Activated B cell treated with CpG ODN at 0.5 μM for 24 hours (primary cell): ENCODE results near the gene PRKX. TPM values are rescaled to one million over a fixed set of nuclear protein-coding genes. Genes with fewer than 3 reads are reported as not detected.
"Not testable (repeated sequence)": the region's sequence is repeated elsewhere in the genome, so short reads cannot be mapped to it uniquely, and the experiment has no call there.

Source experiments
- ATAC-seq: fragments of 200-7000 bp; cut with Tn5 transposase; one replicate; pipeline ENCODE4 v1.10.0; 2021; ENCODE audit warnings: low read depth, mild to moderate bottlenecking, moderate library complexity
- CTCF ChIA-PET: fragments of 350-600 bp; sonication (Branson Sonifier 250); formaldehyde crosslinking; loops from one replicate; lab custom pipeline; 2021; ENCODE audit warnings: antibody characterized with exemption; lab: Charles Lee
- POLR2A ChIA-PET: fragments of 350-600 bp; sonication (Branson Sonifier 250); formaldehyde crosslinking; loops from one replicate; lab custom pipeline; 2021; ENCODE audit warnings: antibody characterized with exemption; lab: Charles Lee
- DNase-seq: peaks from one replicate; pipeline ENCODE4 v3.0.0; 2022
- H3K27ac Mint-ChIP-seq: one replicate; pipeline ENCODE4 v1.8.0; 2020; ENCODE audit warnings: mixed read lengths
- H3K27me3 Mint-ChIP-seq: one replicate; pipeline ENCODE4 v1.8.0; 2021; ENCODE audit warnings: mixed read lengths
- H3K36me3 Mint-ChIP-seq: one replicate; pipeline ENCODE4 v1.8.0; 2021; ENCODE audit warnings: low read depth, mixed read lengths
- H3K4me1 Mint-ChIP-seq: one replicate; pipeline ENCODE4 v1.8.0; 2021; ENCODE audit warnings: mixed read lengths
- H3K4me3 Mint-ChIP-seq: one replicate; pipeline ENCODE4 v1.8.0; 2020; ENCODE audit warnings: mild to moderate bottlenecking, mixed read lengths
- H3K9me3 Mint-ChIP-seq: one replicate; pipeline ENCODE4 v1.8.0; 2020; ENCODE audit warnings: mixed read lengths
- CTCF ChIP-seq: fragments of 200-600 bp; IDR thresholded peaks from one replicate; pipeline ENCODE4 v1.8.0; 2022; ENCODE audit warnings: antibody characterized with exemption, mild to moderate bottlenecking
- intact Hi-C: fragments of 100-400 bp; cut with micrococcal nuclease; formaldehyde crosslinking; loops from one replicate; pipeline ENCODE4 v1.15.1; 2024
- total RNA-seq: library from RNA; stranded (reverse); gene quantifications from 2 replicates; pipeline ENCODE4 v1.2.3, GENCODE V29; 2022

PRKX gene
- total RNA-seq, 1 donor from 2014 or later: 23.9 TPM

GRCh38 chrX:3738509-3738908 lies 25.1 kb upstream of the PRKX start:
- Mint-ChIP-seq H3K4me3 (no peak overlapping the region), H3K4me1 (no peaks in the 10 kb centered on the region), H3K36me3 (no peaks in the 10 kb centered on the region), H3K27ac (no peak overlapping the region), H3K9me3 (peaks cover 6% of the 10 kb centered on the region), H3K27me3 (peaks cover 5% of the 10 kb centered on the region)
- ATAC-seq: no peak
- TF ChIP-seq CTCF: no peak
- intact Hi-C loops: no loop called here
- POLR2A ChIA-PET: interaction anchor here (0.7 kb wide), 1 partner anchor 43 kb away, joined by 3 read pairs; no protein-coding TSS in a partner anchor
- CTCF ChIA-PET: no interaction called here
- no peak for DNase-seq

DNA sequence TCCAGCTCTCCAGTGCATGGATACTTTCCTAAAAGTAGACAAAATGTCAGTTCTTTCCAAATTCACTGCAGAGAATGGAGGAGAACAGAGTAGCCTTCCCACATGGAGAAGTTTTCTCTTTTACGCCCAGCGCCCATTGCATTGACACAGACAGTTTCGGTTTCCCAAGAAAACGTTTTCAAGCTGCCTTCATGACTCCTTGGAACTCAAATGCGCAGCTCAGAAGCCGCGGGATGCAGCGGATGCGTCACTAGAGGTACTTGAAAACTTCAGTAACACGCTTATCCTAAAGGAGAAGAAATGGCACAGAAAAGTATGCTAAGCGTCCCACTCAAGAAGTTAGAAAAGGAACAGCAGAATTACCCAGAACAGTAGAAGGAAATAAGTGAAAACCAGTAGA lies 23.1 kb upstream of the PRKX start:
- POLR2A ChIA-PET, DNase-seq, H3K4me1 Mint-ChIP-seq, H3K36me3 Mint-ChIP-seq, H3K9me3 Mint-ChIP-seq, H3K27ac Mint-ChIP-seq, ATAC-seq, intact Hi-C loops, H3K4me3 Mint-ChIP-seq, CTCF ChIA-PET, H3K27me3 Mint-ChIP-seq: not testable (repeated sequence)

- H3K27me3 Mint-ChIP-seq, H3K27ac Mint-ChIP-seq, H3K36me3 Mint-ChIP-seq, POLR2A ChIA-PET, H3K9me3 Mint-ChIP-seq, H3K4me3 Mint-ChIP-seq, H3K4me1 Mint-ChIP-seq, intact Hi-C loops, DNase-seq, CTCF ChIA-PET, ATAC-seq: not testable (repeated sequence)
Observed at GRCh38 chrX:3735891-3736290, 22.4 kb upstream of the PRKX start.

- H3K27ac Mint-ChIP-seq, H3K27me3 Mint-ChIP-seq, POLR2A ChIA-PET, H3K9me3 Mint-ChIP-seq, H3K4me1 Mint-ChIP-seq, DNase-seq, ATAC-seq, intact Hi-C loops, H3K36me3 Mint-ChIP-seq, CTCF ChIA-PET, H3K4me3 Mint-ChIP-seq: not testable (repeated sequence)
Observed at GRCh38 chrX:3734456-3734855, 21.0 kb upstream of the PRKX start.

DNA sequence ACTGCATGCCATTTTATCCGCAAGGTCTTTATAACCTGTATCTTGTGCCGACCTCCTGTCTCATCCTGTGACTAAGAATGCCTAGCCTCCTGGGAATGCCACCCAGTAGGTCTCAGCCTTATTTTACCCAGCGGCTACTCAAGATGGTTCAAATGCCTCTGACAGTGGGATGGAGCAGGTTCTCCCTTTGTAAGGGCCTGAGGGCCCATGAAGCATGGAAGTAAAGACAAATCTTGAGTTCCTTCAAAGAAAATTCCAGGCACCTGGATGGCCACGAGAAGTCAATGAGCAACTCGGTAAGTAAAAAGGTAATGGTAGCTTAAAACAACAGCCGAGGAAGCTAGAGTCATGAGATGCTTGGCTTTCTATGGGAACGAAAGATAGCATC lies 19.6 kb upstream of the PRKX start:
- ATAC-seq: no peak
- Mint-ChIP-seq H3K4me1 (no peaks in the 10 kb centered on the region), H3K4me3 (no peak overlapping the region), H3K27me3 (peaks cover 5% of the 10 kb centered on the region), H3K27ac (no peak overlapping the region), H3K36me3 (no peaks in the 10 kb centered on the region), H3K9me3 (no peaks in the 10 kb centered on the region)
- intact Hi-C loops: no loop called here
- TF ChIP-seq CTCF: no peak
- no peak for DNase-seq
- ChIA-PET POLR2A (no interaction called here), CTCF (no interaction called here)

GRCh38 chrX:3732326-3733042 lies 19.0 kb upstream of the PRKX start:
- H3K27me3 Mint-ChIP-seq, CTCF ChIA-PET, POLR2A ChIA-PET, H3K36me3 Mint-ChIP-seq, intact Hi-C loops, ATAC-seq, H3K4me3 Mint-ChIP-seq, DNase-seq, H3K27ac Mint-ChIP-seq, H3K9me3 Mint-ChIP-seq, H3K4me1 Mint-ChIP-seq: not testable (repeated sequence)

- no peaks in the 10 kb centered on the region for H3K4me1 Mint-ChIP-seq
- intact Hi-C loops: no loop called here
- ChIA-PET CTCF (no interaction called here), POLR2A (no interaction called here)
- no peak for DNase-seq
- no peaks in the 10 kb centered on the region for H3K27me3 Mint-ChIP-seq
- H3K9me3 Mint-ChIP-seq: no peaks in the 10 kb centered on the region
- H3K27ac Mint-ChIP-seq: no peak overlapping the region
- no peak overlapping the region for H3K4me3 Mint-ChIP-seq
- no peak for ATAC-seq
- TF ChIP-seq CTCF: no peak
- H3K36me3 Mint-ChIP-seq: no peaks in the 10 kb centered on the region
Observed at GRCh38 chrX:3728454-3728853, 15.0 kb upstream of the PRKX start.

- CTCF ChIA-PET, H3K27ac Mint-ChIP-seq, H3K9me3 Mint-ChIP-seq, H3K36me3 Mint-ChIP-seq, DNase-seq, POLR2A ChIA-PET, H3K4me3 Mint-ChIP-seq, H3K27me3 Mint-ChIP-seq, H3K4me1 Mint-ChIP-seq, ATAC-seq, intact Hi-C loops: not testable (repeated sequence)
Observed at GRCh38 chrX:3723460-3723859, 10.0 kb upstream of the PRKX start.
